Astrocyte (in vitro differentiated cells and primary cell): ENCODE measurements around the gene IDUA. TPM values are rescaled to one million over a fixed set of nuclear protein-coding genes. Genes with fewer than 3 reads are reported as not detected.

Experiments used
- DNase-seq: peaks from one replicate; pipeline ENCODE4 v3.0.0-alpha.2; 2010; ENCODE audit warnings: low read depth
- FAIRE-seq: peaks from 2 replicates; lab custom pipeline; 2011; peaks lifted over from hg19 to GRCh38; lab: Jason Lieb, UNC
- H2AFZ ChIP-seq: 2 replicates; pipeline ENCODE4 v1.6.0; 2012; ENCODE audit warnings: low read depth, low read length, inconsistent platforms
- H3K27ac ChIP-seq: 2 replicates; pipeline ENCODE4 v1.5.1; 2011; ENCODE audit warnings: low read depth, low read length, inconsistent platforms
- H3K27me3 ChIP-seq: 2 replicates; pipeline ENCODE4 v1.6.0; 2011; ENCODE audit warnings: low read length, inconsistent platforms; ENCODE audit not compliant: insufficient read depth
- H3K36me3 ChIP-seq: 2 replicates; pipeline ENCODE4 v1.5.1; 2011; ENCODE audit warnings: low read length, inconsistent platforms; ENCODE audit not compliant: insufficient read depth
- H3K4me1 ChIP-seq: 2 replicates; pipeline ENCODE4 v1.5.1; 2011; ENCODE audit warnings: low read length, inconsistent platforms; ENCODE audit not compliant: insufficient read depth
- H3K4me2 ChIP-seq: 2 replicates; pipeline ENCODE4 v1.6.0; 2012; ENCODE audit warnings: low read length, inconsistent platforms
- H3K4me3 ChIP-seq: 2 replicates; pipeline ENCODE4 v1.5.1; 2011; ENCODE audit warnings: low read depth, mild to moderate bottlenecking, low read length, inconsistent platforms; ENCODE audit not compliant: insufficient read depth
- H3K79me2 ChIP-seq: 2 replicates; pipeline ENCODE4 v1.6.0; 2012; ENCODE audit warnings: mild to moderate bottlenecking, low read length, inconsistent platforms; ENCODE audit not compliant: insufficient read depth
- H3K9ac ChIP-seq: 2 replicates; pipeline ENCODE4 v1.6.0; 2012; ENCODE audit warnings: mild to moderate bottlenecking, low read length, inconsistent platforms
- H3K9me3 ChIP-seq: 2 replicates; pipeline ENCODE4 v1.5.1; 2012; ENCODE audit warnings: low read depth, mild to moderate bottlenecking, low read length, inconsistent platforms; ENCODE audit not compliant: insufficient read depth
- H4K20me1 ChIP-seq: 2 replicates; pipeline ENCODE4 v1.6.0; 2012; ENCODE audit warnings: low read length, inconsistent platforms; ENCODE audit not compliant: insufficient read depth
- H3K27ac Mint-ChIP-seq: one replicate; pipeline ENCODE4 v1.8.0; 2021; ENCODE audit warnings: mild to moderate bottlenecking, mixed read lengths; ENCODE audit not compliant: unreplicated experiment
- H3K27me3 Mint-ChIP-seq: one replicate; pipeline ENCODE4 v1.8.0; 2021; ENCODE audit warnings: low read depth, mixed read lengths; ENCODE audit not compliant: unreplicated experiment
- H3K36me3 Mint-ChIP-seq: one replicate; pipeline ENCODE4 v1.8.0; 2021; ENCODE audit warnings: low read depth, mixed read lengths; ENCODE audit not compliant: unreplicated experiment
- H3K4me1 Mint-ChIP-seq: one replicate; pipeline ENCODE4 v1.8.0; 2021; ENCODE audit warnings: low read depth, mixed read lengths; ENCODE audit not compliant: unreplicated experiment
- H3K4me3 Mint-ChIP-seq: one replicate; pipeline ENCODE4 v1.8.0; 2021; ENCODE audit warnings: mild to moderate bottlenecking, moderate library complexity, mixed read lengths; ENCODE audit not compliant: unreplicated experiment
- H3K9me3 Mint-ChIP-seq: one replicate; pipeline ENCODE4 v1.8.0; 2021; ENCODE audit warnings: mild to moderate bottlenecking, mixed read lengths; ENCODE audit not compliant: unreplicated experiment
- EZH2 ChIP-seq: IDR thresholded peaks from 2 replicates; pipeline ENCODE4 v1.6.1; 2012; ENCODE audit warnings: mild to moderate bottlenecking, low read length, inconsistent platforms; ENCODE audit not compliant: insufficient read depth
- total RNA-seq: library from RNA; stranded (reverse); gene quantifications from 2 replicates; pipeline ENCODE4 v1.2.1, GENCODE V29; 2021
- TF ChIP-seq, protein P1 (sequence below): IDR thresholded peaks from 2 replicates; pipeline ENCODE4 v1.5.1; 2011; ENCODE audit warnings: low read depth, mild to moderate bottlenecking, inconsistent platforms, low read length, moderate library complexity; ENCODE audit not compliant: insufficient read depth

Gene IDUA
- total RNA-seq, 1 donor from 2014 or later = 20.5 TPM

DNA sequence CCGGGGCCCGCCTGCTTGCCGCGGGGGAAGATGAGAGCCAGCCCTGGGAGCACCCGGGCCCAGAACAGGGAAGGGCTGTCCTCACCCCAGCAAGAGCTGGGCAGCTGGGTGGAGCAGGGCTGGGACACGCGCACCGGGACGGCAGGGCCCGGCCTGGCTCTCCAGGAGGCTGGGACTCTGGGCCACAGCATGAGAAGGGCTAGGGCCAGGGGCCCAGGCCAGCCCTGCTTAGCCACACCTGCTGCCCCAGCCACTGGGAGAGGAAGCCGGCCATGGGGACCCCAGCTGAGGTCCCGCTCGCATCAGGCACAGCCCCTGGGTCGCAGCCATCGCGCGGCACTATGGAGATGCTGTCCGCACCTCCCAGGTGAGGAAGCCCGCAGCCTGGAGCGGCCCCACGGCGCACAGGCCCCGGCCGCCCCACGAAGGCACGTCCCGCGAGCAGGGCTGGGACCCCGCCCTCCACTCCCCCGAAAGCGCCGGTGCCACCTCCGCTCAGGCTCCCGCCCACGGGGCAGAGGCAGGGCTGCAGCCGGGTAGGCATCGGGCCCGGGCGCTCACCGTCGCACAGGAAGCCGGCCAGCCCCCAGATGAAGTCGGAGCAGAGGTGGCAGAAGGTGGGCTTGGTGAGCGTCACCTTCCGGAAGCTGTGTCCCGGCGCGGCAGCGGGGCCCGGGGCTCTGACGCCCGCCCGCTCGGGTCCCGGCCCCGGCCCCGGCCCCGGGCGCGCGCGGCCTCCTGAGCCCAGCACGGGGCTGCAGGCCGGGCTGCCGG lies 14.0 kb upstream of the IDUA start:
- TF ChIP-seq, protein P1, sequence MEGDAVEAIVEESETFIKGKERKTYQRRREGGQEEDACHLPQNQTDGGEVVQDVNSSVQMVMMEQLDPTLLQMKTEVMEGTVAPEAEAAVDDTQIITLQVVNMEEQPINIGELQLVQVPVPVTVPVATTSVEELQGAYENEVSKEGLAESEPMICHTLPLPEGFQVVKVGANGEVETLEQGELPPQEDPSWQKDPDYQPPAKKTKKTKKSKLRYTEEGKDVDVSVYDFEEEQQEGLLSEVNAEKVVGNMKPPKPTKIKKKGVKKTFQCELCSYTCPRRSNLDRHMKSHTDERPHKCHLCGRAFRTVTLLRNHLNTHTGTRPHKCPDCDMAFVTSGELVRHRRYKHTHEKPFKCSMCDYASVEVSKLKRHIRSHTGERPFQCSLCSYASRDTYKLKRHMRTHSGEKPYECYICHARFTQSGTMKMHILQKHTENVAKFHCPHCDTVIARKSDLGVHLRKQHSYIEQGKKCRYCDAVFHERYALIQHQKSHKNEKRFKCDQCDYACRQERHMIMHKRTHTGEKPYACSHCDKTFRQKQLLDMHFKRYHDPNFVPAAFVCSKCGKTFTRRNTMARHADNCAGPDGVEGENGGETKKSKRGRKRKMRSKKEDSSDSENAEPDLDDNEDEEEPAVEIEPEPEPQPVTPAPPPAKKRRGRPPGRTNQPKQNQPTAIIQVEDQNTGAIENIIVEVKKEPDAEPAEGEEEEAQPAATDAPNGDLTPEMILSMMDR = no peak
- TF ChIP-seq EZH2 = no peak
- Histone ChIP-seq H3K9me3 (no peaks in the 10 kb centered on the region), H2AFZ (peak overlapping the region; percentile 73), H4K20me1 (peaks cover 36% of the 10 kb centered on the region), H3K27ac (no peak overlapping the region), H3K36me3 (no peaks in the 10 kb centered on the region), H3K4me3 (peak overlapping the region; percentile 68), H3K9ac (peak overlapping the region; percentile 76), H3K27me3 (no peaks in the 10 kb centered on the region), H3K79me2 (peaks cover 7% of the 10 kb centered on the region), H3K4me2 (peak overlapping the region; percentile 94), H3K4me1 (peaks cover 10% of the 10 kb centered on the region)
- FAIRE-seq = no peak
- Mint-ChIP-seq H3K27me3 (no peaks in the 10 kb centered on the region), H3K27ac (no peak overlapping the region), H3K36me3 (peaks cover 5% of the 10 kb centered on the region), H3K4me1 (no peaks in the 10 kb centered on the region), H3K9me3 (no peaks in the 10 kb centered on the region), H3K4me3 (peak overlapping the region; percentile 69)
- no peak for DNase-seq

DNA sequence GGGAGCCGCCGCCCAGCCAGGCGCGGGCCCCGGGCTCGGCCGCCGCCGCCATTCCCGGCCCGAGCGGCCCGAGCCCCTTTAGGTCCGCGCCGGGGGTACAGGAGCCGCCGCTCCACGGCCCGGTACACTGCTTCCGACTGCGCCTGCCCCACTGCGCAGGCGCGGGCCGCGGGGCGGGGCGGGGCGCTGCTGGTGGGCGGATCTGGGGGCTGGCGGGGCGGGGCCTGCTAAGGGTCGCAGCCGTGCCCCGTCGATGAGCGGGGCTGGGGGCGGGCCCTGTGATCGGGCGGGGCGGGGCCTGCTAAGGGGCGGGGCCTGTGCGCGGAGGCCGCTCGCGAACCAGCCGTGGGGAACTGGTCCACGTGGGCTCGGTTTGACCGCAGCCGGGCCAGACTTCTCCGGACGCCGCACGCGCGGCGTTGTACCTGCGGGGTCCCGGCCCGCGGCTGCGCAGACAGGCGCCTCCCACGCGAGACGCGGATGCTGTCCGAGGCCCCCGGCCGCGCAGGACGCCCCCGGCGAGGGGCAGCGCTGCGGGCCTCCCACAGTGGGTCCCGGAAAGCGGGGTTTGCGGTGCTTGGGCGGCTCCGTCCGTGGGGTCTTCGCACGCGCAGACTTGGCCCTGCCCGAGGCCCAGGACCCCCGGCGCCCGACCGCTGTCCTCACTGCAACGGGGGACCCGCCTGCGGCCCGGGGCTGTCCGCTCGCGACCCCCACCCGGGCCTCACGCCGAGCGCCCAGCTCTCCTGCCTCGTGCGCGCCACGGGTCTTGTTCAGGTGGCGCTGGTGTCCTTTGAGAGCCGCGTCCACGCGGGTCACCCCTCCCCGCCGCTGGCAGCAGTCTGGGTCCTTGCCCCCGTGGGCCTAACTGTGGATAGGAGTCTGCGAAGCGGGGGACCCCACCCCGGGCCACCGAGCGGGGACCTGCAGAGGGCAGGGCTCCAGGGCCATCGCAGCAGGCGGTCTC lies 13.1 kb upstream of the IDUA start, which contains the start of gene DGKQ:
DGKQ (minus strand) TSS at position 139 of the 967 bp plus-strand sequence; CDS start at position 52, 87 bp downstream.
- no peaks in the 10 kb centered on the region for H3K9me3 ChIP-seq
- Mint-ChIP-seq H3K4me3 (peak within 1 kb of the TSS; percentile 69), H3K27ac (no peak within 1 kb of the TSS), H3K36me3 (peaks cover 5% of the 10 kb centered on the region), H3K9me3 (no peaks in the 10 kb centered on the region), H3K27me3 (no peaks in the 10 kb centered on the region), H3K4me1 (no peaks in the 10 kb centered on the region)
- peaks cover 7% of the 10 kb centered on the region for H3K79me2 ChIP-seq
- H3K9ac ChIP-seq = peak within 1 kb of the TSS; percentile 76
- DNase-seq (peak; percentile 39), FAIRE-seq (no peak)
- peak within 1 kb of the TSS; percentile 94 for H3K4me2 ChIP-seq
- no peak within 1 kb of the TSS for H3K27ac ChIP-seq
- no peaks in the 10 kb centered on the region for H3K36me3 ChIP-seq
- H3K27me3 ChIP-seq = no peaks in the 10 kb centered on the region
- peak within 1 kb of the TSS; percentile 68 for H3K4me3 ChIP-seq
- H3K4me1 ChIP-seq = peaks cover 10% of the 10 kb centered on the region
- TF ChIP-seq, protein P1 = no peak
- TF ChIP-seq EZH2 = no peak
- H4K20me1 ChIP-seq = peaks cover 31% of the 10 kb centered on the region
- H2AFZ ChIP-seq = peak within 1 kb of the TSS; percentile 78
